GM21526 (cell line): ENCODE measurements around the gene ANO7.

Source experiments
- ATAC-seq: cut with Tn5 transposase; IDR thresholded peaks from one replicate; pipeline ENCODE4 v1.9.1; 2021; ENCODE audit warnings: moderate library complexity; ENCODE audit not compliant: unreplicated experiment, low FRiP score

Gene ANO7

DNA sequence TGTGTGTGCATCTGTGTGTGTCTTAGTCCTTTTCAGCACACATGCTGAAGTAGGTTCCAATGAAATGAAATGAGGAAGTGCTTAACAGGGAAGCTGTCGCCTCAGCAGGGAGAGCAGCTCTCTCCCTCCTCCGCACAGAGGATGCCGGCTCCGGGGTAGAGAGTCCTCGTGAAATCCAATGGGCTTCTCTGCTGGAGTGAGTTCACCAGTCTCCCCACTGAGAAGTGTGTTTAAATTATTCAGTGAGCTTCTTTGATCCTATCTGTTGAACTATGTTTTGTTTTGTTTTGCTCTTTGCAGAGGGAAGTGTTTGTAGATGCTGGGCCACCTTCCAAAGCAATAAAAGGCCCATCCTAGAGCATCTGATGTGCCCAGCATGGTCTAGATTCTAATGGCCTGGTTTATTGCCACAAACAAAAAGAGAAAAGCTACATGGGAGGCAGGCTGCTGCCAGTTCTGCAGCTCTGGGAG, 31.5 kb upstream of the ANO7 start:
- no peak for ATAC-seq

- no peak for ATAC-seq
Observed at GRCh38 chr2:241157841-241158545, 30.5 kb upstream of the ANO7 start.

DNA sequence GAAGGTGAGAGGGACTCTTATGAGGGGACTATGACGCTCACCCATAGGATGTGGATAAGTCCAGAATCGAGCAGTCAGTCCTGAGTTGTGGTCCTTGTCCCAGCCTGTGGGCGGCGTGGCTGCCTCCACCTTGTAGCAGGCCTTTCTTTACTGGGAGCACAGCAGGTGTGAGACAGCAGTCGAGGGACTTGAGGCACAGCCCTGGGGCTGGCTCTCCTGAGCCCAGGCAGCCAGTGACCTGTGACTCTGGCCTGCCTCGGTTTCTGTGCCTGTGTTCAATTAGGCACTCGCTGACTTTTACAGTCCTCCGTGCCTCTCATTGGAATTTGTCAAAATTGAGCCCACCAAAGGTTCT, 30.0 kb upstream of the ANO7 start:
- no peak for ATAC-seq

GRCh38 chr2:241159116-241159515, 29.4 kb upstream of the ANO7 start:
- ATAC-seq, result no peak

- ATAC-seq, result no peak
Observed at GRCh38 chr2:241160318-241160717, 28.2 kb upstream of the ANO7 start.

DNA sequence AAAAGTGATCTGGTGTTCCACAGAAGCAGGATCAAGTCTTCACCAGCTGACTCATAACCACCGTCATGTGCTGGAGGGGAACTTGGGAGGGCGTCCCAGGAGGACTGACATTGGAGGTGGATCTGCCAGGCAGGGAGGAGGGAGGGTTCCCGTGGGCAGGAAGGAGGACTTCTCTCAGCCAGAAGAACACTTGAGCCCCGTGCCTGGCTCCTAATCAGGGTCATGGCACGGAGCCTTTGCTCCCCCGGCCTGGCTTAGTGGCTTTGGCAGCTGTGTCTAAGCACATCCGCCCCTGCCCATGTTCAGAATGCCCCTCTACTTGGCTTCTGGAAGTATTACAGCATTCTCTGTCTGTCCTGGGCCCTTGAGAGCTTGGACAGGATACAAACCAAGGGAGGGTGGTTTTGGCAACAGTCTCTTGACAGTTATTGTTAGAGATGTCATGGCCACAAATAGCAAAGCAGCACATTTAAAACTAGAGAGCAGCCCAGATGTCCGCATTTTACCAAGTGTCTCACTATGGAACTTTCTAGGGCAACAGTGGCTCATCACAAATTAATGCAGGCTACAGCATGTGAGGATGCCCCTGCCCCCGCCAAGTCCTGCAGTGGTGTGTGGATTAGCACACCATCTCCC, 26.7 kb upstream of the ANO7 start:
- ATAC-seq, result no peak

DNA sequence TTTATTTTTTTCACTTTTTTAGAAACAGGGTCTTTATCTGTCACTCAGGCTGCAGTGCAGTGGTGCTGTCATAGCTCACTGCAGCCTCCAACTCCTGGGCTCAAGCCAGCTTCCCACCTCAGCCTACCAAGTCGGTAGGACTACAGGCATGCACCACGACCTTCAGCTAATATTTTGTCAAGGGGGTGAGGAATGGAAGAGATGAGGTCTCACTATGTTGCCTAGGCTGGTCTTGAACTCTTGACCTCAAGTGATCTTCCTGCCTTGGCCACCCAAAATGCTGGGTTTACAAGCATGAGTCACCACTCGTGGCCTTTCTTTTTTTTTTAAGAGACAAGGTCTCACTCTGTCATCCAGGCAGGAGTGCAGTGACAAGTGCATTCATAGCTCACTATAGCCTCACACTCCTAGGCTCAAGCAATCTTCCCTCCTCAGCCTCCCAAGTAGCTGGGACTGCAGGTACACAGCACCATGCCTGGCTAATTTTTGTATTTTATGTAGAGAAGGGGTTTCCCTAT, 24.8 kb upstream of the ANO7 start:
- ATAC-seq, result no peak

DNA sequence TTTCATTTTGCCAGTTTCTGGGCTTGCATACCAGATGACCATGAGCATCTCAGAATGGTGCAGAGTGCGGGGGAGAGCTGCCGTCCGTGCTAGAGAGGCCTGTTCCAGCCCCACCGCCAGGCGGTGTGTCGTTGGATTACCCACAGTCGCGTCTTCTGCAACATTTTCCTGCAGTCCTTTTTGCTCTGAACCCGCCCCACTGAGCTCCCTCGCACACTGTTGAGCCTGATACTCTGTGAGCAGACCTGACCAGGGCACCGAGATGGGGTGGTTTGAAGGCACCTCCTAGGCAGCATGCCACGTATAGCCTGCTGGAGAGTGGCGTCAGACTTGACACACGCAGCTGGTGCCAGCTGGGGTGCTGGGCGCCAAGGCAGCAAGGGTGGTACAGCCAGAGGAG, 20.1 kb upstream of the ANO7 start:
- no peak for ATAC-seq

GRCh38 chr2:241173557-241173956, 14.9 kb upstream of the ANO7 start:
- ATAC-seq, result no peak

GRCh38 chr2:241177526-241178334, 10.7 kb upstream of the ANO7 start:
- no peak for ATAC-seq

DNA sequence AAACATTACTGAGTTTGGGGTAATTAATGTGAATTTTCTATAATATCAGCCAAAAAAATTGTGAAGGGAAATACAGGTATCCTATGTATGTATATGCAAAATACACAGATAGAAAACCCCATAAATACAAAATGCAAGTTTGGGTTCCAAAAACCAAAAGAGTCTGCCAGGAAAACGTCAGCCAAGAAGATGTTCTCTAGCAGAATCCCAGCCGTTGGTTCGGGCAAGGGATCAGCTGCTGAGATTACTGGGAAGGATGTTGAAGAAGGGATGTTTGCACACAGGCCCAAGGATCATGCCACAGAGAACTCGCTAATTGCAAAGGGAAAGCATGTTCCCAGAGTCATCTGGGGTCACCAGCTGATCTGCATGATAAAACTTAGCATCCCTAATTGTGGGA, 9.5 kb upstream of the ANO7 start:
- ATAC-seq, result no peak

GRCh38 chr2:241179899-241180298, 8.6 kb upstream of the ANO7 start:
- ATAC-seq, result no peak

DNA sequence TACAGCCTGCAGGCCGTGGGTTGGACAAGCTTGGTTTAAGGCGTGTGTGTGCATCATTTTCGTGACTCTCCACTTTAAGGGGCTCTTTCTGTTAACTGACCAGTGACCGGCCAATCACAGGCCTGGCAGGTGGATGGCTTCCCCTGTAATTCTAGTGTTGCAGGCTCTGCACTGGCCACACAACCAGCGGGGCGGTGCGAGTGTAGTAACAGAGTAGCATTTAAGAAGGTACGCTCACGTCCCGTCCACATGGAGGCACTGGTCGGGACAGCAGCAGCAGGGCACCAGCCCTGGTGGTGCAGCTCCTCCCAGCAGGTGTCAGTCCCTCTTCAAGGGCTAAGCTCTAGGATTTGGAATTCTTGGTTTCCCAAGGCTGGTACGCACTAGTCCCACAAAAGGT, 8.0 kb upstream of the ANO7 start:
- no peak for ATAC-seq

DNA sequence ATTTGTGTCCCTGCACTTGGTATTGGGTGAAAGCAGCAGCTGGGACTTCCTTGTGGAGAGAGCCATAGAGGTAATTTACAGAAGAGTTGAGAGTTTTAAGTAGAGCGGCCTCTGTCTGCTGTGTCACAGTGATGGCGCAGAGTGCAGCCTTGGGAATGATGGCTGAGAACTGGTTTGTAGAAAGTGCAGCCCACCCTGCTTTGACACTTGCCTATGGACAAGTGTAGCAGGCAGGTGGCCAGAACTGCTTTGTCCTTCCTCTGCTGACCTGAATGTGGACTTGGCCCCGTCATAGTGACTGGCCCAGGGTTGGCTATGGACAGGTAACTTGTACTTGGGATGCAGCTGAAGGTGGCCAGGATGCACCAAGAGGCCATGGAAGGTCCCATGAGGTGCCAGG, 6.4 kb upstream of the ANO7 start:
- no peak for ATAC-seq

- ATAC-seq, result no peak
Observed at GRCh38 chr2:241182531-241183133, 5.8 kb upstream of the ANO7 start.

- ATAC-seq, result no peak
Observed at GRCh38 chr2:241183221-241183620, 5.3 kb upstream of the ANO7 start.

DNA sequence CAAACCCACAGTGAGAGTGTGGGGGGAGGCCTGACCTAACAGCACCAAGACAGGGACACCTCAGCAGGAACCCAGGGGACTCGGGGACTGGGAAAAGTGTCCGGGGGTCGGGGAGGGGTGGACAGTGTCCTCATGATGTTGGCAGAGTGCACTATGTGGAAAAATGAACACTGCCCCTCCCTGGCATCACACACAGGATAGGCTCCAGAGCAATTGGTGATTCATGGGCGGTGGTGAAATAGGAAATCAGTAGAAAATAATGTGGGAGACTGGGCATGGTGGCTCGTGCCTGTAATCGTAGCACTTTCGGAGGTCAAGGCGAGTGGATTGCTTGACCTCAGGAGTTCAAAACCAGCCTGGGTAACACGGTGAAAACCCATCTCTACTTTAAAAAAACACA, 3.6 kb upstream of the ANO7 start:
- no peak for ATAC-seq

- ATAC-seq, result no peak
Observed at GRCh38 chr2:241185961-241186360, 2.5 kb upstream of the ANO7 start.

- no peak for ATAC-seq
Observed at GRCh38 chr2:241187101-241187917, 1.2 kb upstream of the ANO7 start.

GRCh38 chr2:241187918-241188234, 601 bp upstream of the ANO7 start:
- ATAC-seq, result no peak
